Lung (tissue), 12 donors: Measurements from ENCODE around the gene ODAD4. TPM values are rescaled to one million over a fixed set of nuclear protein-coding genes. Genes with fewer than 3 reads are reported as not detected.
A peak's percentile ranks its signal among the peaks of the same experiment; 100 is the strongest.

Experiments
- ATAC-seq: fragments of 200-7000 bp; cut with Tn5 transposase; one replicate; pipeline ENCODE4 v1.9.1; 2020; ENCODE audit warnings: moderate number of reproducible peaks; ENCODE audit not compliant: insufficient read depth, low FRiP score
- DNase-seq, 3 donors: peaks; one replicate each; pipeline ENCODE4 v3.0.0-alpha.2; 2013 to 2017
- H3K27ac ChIP-seq, 2 donors: one replicate each; pipeline ENCODE4 v1.5.1; 2013; ENCODE audit warnings: mild to moderate bottlenecking in 2 of 2, moderate library complexity in 2 of 2, control low read depth in 1 of 2, inconsistent platforms in 1 of 2, low read depth in 1 of 2, low read length in 1 of 2
- H3K27me3 ChIP-seq, 3 donors: one replicate each; pipeline ENCODE4 v1.5.1; 2013; ENCODE audit warnings: low read length in 2 of 3; ENCODE audit not compliant: control insufficient read depth in 3 of 3, insufficient read depth in 3 of 3
- H3K36me3 ChIP-seq, 4 donors: one replicate each; pipeline ENCODE4 v1.5.1; 2013; ENCODE audit warnings: low read length in 4 of 4, mild to moderate bottlenecking in 1 of 4, moderate library complexity in 1 of 4; ENCODE audit not compliant: control insufficient read depth in 4 of 4, insufficient read depth in 4 of 4
- H3K4me1 ChIP-seq, 5 donors: one replicate each; pipeline ENCODE4 v1.5.1; 2013; ENCODE audit warnings: low read length in 5 of 5, mild to moderate bottlenecking in 2 of 5, moderate library complexity in 1 of 5; ENCODE audit not compliant: control insufficient read depth in 5 of 5, insufficient read depth in 5 of 5
- H3K4me3 ChIP-seq: one replicate; pipeline ENCODE4 v1.5.1; 2013; ENCODE audit warnings: mild to moderate bottlenecking, control low read depth, moderate library complexity
- H3K9ac ChIP-seq, 2 donors: one replicate each; pipeline ENCODE4 v1.5.1; 2013; ENCODE audit warnings: low read length in 2 of 2, control low read depth in 1 of 2; ENCODE audit not compliant: insufficient read depth in 1 of 2
- H3K9me3 ChIP-seq, 4 donors: one replicate each; pipeline ENCODE4 v1.5.1; 2013; ENCODE audit warnings: low read length in 3 of 4, mild to moderate bottlenecking in 1 of 4, moderate library complexity in 1 of 4; ENCODE audit not compliant: control insufficient read depth in 4 of 4, insufficient read depth in 3 of 4
- CTCF ChIP-seq: IDR thresholded peaks from 2 replicates; pipeline ENCODE4 v1.5.1; 2012; ENCODE audit warnings: mild to moderate bottlenecking; ENCODE audit errors: control extremely low read depth, extremely low read depth
- WGBS, 2 donors: extraction: QIAGEN DNeasy Blood & Tissue Kit; methylation state at CpG; one replicate each; pipeline ENCODE4 v1.1.7; 2013; 5-methylcytosine and 5-hydroxymethylcytosine counted together
- polyA plus RNA-seq, 2 donors: library from polyadenylated mRNA; stranded (reverse); fragments of 200-250 nt; gene quantifications; one replicate each; pipeline ENCODE4 v1.2.1, GENCODE V29; 2013
- total RNA-seq, 2 donors: library from RNA; depleted of rRNA in 1 of 2; stranded (reverse); fragments of >200 nt in 1 of 2; gene quantifications; one replicate each; pipeline ENCODE4 v1.2.1, GENCODE V29; 2014 to 2021
- donor health status: control.
- donor health status: control.
- donor health status: Bipolar disorder and iron deficiency.
- donor health status: healthy.
- donor health status: DM: yes; HTN: yes; CAD: no.

ODAD4 gene
- total and polyA plus RNA-seq, 4 donors: 5.4 to 16.7 (median 9.2) TPM

GRCh38 chr17:41893384-41893783 is 37.0 kb upstream of the ODAD4 start:
- TF ChIP-seq CTCF: no peak
- Histone ChIP-seq H3K4me3 (no peak overlapping the region), H3K9me3 (no peaks in the 10 kb centered on the region), H3K27me3 (no peaks in the 10 kb centered on the region), H3K9ac (no peak overlapping the region), H3K36me3 (peaks cover 22 to 71% (median 38%) of the 10 kb centered on the region in 4 donors), H3K27ac (no peak overlapping the region), H3K4me1 (peaks cover 0 to 10% (median 0%) of the 10 kb centered on the region in 5 donors)
- no peak for ATAC-seq
- 90 to 93% methylated on average over 3 of the region's 3 CpGs for WGBS, 2 donors
- no peak for DNase-seq

- WGBS, 2 donors: 70 to 74% methylated on average over 7 of the region's 7 CpGs
- H3K9ac ChIP-seq: no peak overlapping the region
- H3K4me1 ChIP-seq: peaks cover 0 to 10% (median 0%) of the 10 kb centered on the region in 5 donors
- peaks cover 16 to 68% (median 35%) of the 10 kb centered on the region in 4 donors for H3K36me3 ChIP-seq
- TF ChIP-seq CTCF: no peak
- no peak overlapping the region for H3K4me3 ChIP-seq
- H3K9me3 ChIP-seq: no peaks in the 10 kb centered on the region
- DNase-seq (peak in 2 of 3 donors; percentile 26 to 39), ATAC-seq (no peak)
- H3K27ac ChIP-seq: no peak overlapping the region
- no peaks in the 10 kb centered on the region for H3K27me3 ChIP-seq
Observed at GRCh38 chr17:41894791-41895331, 35.6 kb upstream of the ODAD4 start.

DNA sequence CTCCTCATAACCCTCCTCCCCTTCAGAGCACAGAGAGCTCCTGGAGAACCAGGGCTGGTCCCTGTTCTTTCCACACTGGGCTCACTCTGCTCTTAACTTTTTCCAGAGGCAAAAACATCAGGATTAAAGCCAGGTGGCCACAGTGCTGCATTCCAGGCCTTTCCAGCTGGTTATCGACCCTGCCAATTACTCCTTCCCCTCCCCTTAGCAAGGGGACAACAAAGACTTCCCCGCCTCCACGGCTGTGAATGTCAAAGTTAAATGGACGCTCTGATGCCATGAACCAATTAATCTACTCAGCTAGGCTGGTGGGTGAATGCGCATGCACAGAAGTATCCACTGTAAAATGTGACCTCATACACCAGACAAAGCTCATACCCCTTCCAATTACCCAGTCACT is 34.8 kb upstream of the ODAD4 start:
- Histone ChIP-seq H3K27ac (no peak overlapping the region), H3K9me3 (no peaks in the 10 kb centered on the region), H3K4me3 (no peak overlapping the region), H3K9ac (no peak overlapping the region), H3K27me3 (no peaks in the 10 kb centered on the region), H3K36me3 (peaks cover 17 to 70% (median 36%) of the 10 kb centered on the region in 4 donors), H3K4me1 (peaks cover 0 to 10% (median 0%) of the 10 kb centered on the region in 5 donors)
- peak in 2 of 3 donors; percentile 41 to 58 for DNase-seq
- no peak for TF ChIP-seq CTCF
- ATAC-seq: no peak
- 75 to 79% methylated on average over 5 of the region's 5 CpGs for WGBS, 2 donors

DNA sequence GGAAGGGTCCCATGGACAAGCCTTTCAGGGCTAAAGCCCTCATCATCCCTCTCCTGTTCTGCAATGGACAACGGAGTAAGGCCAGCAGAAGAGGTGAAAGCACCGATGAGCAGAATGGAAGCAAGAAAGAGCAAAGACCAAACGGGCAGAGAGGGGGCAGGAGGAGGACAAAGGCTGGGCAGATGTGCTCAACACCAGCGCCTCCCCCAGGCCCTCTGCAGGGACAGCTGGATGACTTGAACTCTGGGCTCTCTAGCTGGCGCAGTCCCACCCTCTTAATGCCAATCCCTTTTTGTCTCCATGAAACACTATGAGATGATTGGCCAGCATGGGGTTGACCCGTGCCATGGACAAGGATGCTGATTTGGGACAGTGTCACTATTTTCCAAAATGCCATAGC is 33.7 kb upstream of the ODAD4 start:
- H3K4me1 ChIP-seq: peaks cover 0 to 10% (median 0%) of the 10 kb centered on the region in 5 donors
- 95% methylated on average over 6 of the region's 6 CpGs for WGBS, 2 donors
- no peaks in the 10 kb centered on the region for H3K9me3 ChIP-seq
- DNase-seq: no peak
- no peak overlapping the region for H3K9ac ChIP-seq
- no peak overlapping the region for H3K4me3 ChIP-seq
- TF ChIP-seq CTCF: no peak
- H3K36me3 ChIP-seq: peaks cover 14 to 70% (median 39%) of the 10 kb centered on the region in 4 donors
- no peaks in the 10 kb centered on the region for H3K27me3 ChIP-seq
- no peak overlapping the region for H3K27ac ChIP-seq
- ATAC-seq: no peak
